ENCODE data around the gene GNG2. TPM values are rescaled to one million over a fixed set of nuclear protein-coding genes. Genes with fewer than 3 reads are reported as not detected.
A peak's percentile ranks its signal among the peaks of the same experiment; 100 is the strongest.

The GNG2 gene
- total and polyA plus RNA-seq, 3 experiments from 2014 or later = 106 to 218 (median 112) TPM

DNA sequence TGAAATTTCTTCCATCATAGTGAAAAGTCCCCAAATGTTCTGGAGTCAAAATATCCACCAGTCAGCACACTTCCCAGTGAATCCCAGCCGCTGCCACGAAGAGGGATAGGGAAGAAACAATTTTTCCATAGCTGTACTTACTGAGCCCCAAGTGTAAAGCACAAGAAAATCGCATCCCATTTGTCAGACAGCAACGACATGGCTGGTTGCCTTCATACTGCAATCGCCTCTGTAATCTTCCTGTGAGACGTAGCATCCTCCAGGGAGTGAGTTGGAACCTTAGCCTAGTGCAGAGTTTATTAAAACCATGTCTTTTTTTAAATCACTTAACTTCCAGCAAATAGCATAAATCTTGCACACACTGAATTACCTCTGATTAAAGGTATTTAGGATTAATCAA is 56.8 kb downstream of the GNG2 start:
- H3K27ac Mint-ChIP-seq = peak overlapping the region in 7 of 8 donors; percentile 44 to 86 (median 59)
- H3K4me3 ChIP-seq (ENCODE audit: low read length) = no peak overlapping the region
- no peaks in the 10 kb centered on the region for H3K9me3 Mint-ChIP-seq
- peaks cover 71 to 91% (median 88%) of the 10 kb centered on the region in 3 donors for H3K4me1 Mint-ChIP-seq
- no peak overlapping the region for H3K27ac ChIP-seq (ENCODE audit: low read depth, low read length)
- H3K27me3 ChIP-seq (ENCODE audit: insufficient read depth, low read length, poor library complexity, severe bottlenecking) = no peaks in the 10 kb centered on the region
- peaks cover 40% of the 10 kb centered on the region for H3K4me1 ChIP-seq (ENCODE audit: insufficient read depth, low read length)
- peak overlapping the region in 1 of 7 donors; percentile 33 for H3K4me3 Mint-ChIP-seq
- peaks cover 0 to 2% of the 10 kb centered on the region in 2 donors for H3K27me3 Mint-ChIP-seq
- ChIA-PET CTCF (no interaction called here), POLR2A (no interaction called here)
- no peaks in the 10 kb centered on the region for H3K9me3 ChIP-seq (ENCODE audit: low read length)
- peaks cover 4 to 66% (median 10%) of the 10 kb centered on the region in 3 donors for H3K36me3 Mint-ChIP-seq
- no peaks in the 10 kb centered on the region for H3K36me3 ChIP-seq (ENCODE audit: insufficient read depth, low read length)
- no peak for DNase-seq

GRCh38 chr14:51921026-51921425 is 60.6 kb downstream of the GNG2 start:
- no peak overlapping the region for H3K4me3 Mint-ChIP-seq
- DNase-seq = no peak
- no peak overlapping the region for H3K4me3 ChIP-seq (ENCODE audit: low read length)
- H3K36me3 Mint-ChIP-seq = peaks cover 4 to 51% (median 14%) of the 10 kb centered on the region in 3 donors
- CTCF ChIA-PET = no interaction called here
- H3K27ac Mint-ChIP-seq = peak overlapping the region in 6 of 8 donors; percentile 23 to 66 (median 42)
- POLR2A ChIA-PET = no interaction called here
- no peaks in the 10 kb centered on the region for H3K27me3 ChIP-seq (ENCODE audit: insufficient read depth, low read length, poor library complexity, severe bottlenecking)
- H3K4me1 ChIP-seq (ENCODE audit: insufficient read depth, low read length) = peaks cover 39% of the 10 kb centered on the region
- H3K9me3 Mint-ChIP-seq = no peaks in the 10 kb centered on the region
- no peak overlapping the region for H3K27ac ChIP-seq (ENCODE audit: low read depth, low read length)
- H3K4me1 Mint-ChIP-seq = peaks cover 60 to 85% (median 77%) of the 10 kb centered on the region in 3 donors
- no peaks in the 10 kb centered on the region for H3K9me3 ChIP-seq (ENCODE audit: low read length)
- H3K27me3 Mint-ChIP-seq = peaks cover 0 to 2% of the 10 kb centered on the region in 2 donors
- H3K36me3 ChIP-seq (ENCODE audit: insufficient read depth, low read length) = peaks cover 4% of the 10 kb centered on the region

DNA sequence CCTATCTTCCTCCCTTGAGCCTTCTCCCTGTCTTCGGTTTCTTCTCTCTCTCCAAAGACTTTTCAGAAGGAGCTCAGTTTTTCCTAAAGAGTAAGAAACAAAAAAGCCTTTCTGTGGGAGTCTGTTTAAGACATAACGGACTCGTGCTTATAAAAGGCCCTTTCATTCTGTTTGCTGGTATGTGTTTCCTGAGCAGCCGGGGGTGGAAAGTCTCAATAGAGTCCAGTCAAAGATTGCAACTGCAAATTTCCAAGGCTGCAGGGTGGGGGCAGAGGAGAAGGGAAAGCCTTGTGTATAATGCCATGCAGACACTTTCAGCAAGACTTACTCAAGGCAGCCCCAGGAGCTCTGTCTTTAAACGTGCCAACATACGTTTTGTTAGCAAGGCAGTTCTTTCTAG is 62.2 kb downstream of the GNG2 start:
- no peak overlapping the region for H3K4me3 ChIP-seq (ENCODE audit: low read length)
- peaks cover 4% of the 10 kb centered on the region for H3K36me3 ChIP-seq (ENCODE audit: insufficient read depth, low read length)
- peak overlapping the region; percentile 36 to 88 (median 56) for H3K27ac Mint-ChIP-seq
- no peaks in the 10 kb centered on the region for H3K9me3 Mint-ChIP-seq
- H3K27me3 Mint-ChIP-seq = no peaks in the 10 kb centered on the region
- peaks cover 59 to 86% (median 77%) of the 10 kb centered on the region in 3 donors for H3K4me1 Mint-ChIP-seq
- H3K9me3 ChIP-seq (ENCODE audit: low read length) = no peaks in the 10 kb centered on the region
- H3K27me3 ChIP-seq (ENCODE audit: insufficient read depth, low read length, poor library complexity, severe bottlenecking) = no peaks in the 10 kb centered on the region
- peak overlapping the region in 1 of 7 donors; percentile 79 for H3K4me3 Mint-ChIP-seq
- ChIA-PET POLR2A (no interaction called here), CTCF (no interaction called here)
- peaks cover 4 to 47% (median 16%) of the 10 kb centered on the region in 3 donors for H3K36me3 Mint-ChIP-seq
- H3K4me1 ChIP-seq (ENCODE audit: insufficient read depth, low read length) = peaks cover 43% of the 10 kb centered on the region
- no peak for DNase-seq
- H3K27ac ChIP-seq (ENCODE audit: low read depth, low read length) = no peak overlapping the region

- Mint-ChIP-seq H3K27me3 (no peaks in the 10 kb centered on the region), H3K9me3 (no peaks in the 10 kb centered on the region), H3K4me3 (no peak overlapping the region), H3K4me1 (peaks cover 65 to 90% (median 84%) of the 10 kb centered on the region in 3 donors), H3K36me3 (peaks cover 2 to 51% (median 15%) of the 10 kb centered on the region in 3 donors), H3K27ac (peak overlapping the region in 6 of 8 donors; percentile 9 to 64 (median 18))
- ChIA-PET POLR2A (no interaction called here), CTCF (interaction anchor here (1.1 kb wide), 1 partner anchor 13 kb away, joined by 3 read pairs; no protein-coding TSS in a partner anchor)
- H3K36me3 ChIP-seq (ENCODE audit: insufficient read depth, low read length) = peaks cover 4% of the 10 kb centered on the region
- H3K27me3 ChIP-seq (ENCODE audit: insufficient read depth, low read length, poor library complexity, severe bottlenecking) = no peaks in the 10 kb centered on the region
- peaks cover 56% of the 10 kb centered on the region for H3K4me1 ChIP-seq (ENCODE audit: insufficient read depth, low read length)
- H3K4me3 ChIP-seq (ENCODE audit: low read length) = no peak overlapping the region
- no peak overlapping the region for H3K27ac ChIP-seq (ENCODE audit: low read depth, low read length)
- no peaks in the 10 kb centered on the region for H3K9me3 ChIP-seq (ENCODE audit: low read length)
- no peak for DNase-seq
Observed at GRCh38 chr14:51924600-51924999, 64.2 kb downstream of the GNG2 start.

GRCh38 chr14:51925980-51926379 is 65.6 kb downstream of the GNG2 start:
- ChIA-PET POLR2A (no interaction called here), CTCF (interaction anchor here (1.0 kb wide), 1 partner anchor 10 kb away, joined by 3 read pairs; no protein-coding TSS in a partner anchor)
- Mint-ChIP-seq H3K27me3 (no peaks in the 10 kb centered on the region), H3K4me1 (peaks cover 69 to 92% (median 86%) of the 10 kb centered on the region in 3 donors), H3K27ac (peak overlapping the region in 4 of 8 donors; percentile 32 to 70 (median 50)), H3K9me3 (no peaks in the 10 kb centered on the region), H3K36me3 (peaks cover 0 to 54% (median 13%) of the 10 kb centered on the region in 3 donors), H3K4me3 (no peak overlapping the region)
- H3K27ac ChIP-seq (ENCODE audit: low read depth, low read length) = no peak overlapping the region
- H3K27me3 ChIP-seq (ENCODE audit: insufficient read depth, low read length, poor library complexity, severe bottlenecking) = no peaks in the 10 kb centered on the region
- no peak overlapping the region for H3K4me3 ChIP-seq (ENCODE audit: low read length)
- H3K9me3 ChIP-seq (ENCODE audit: low read length) = no peaks in the 10 kb centered on the region
- H3K4me1 ChIP-seq (ENCODE audit: insufficient read depth, low read length) = peaks cover 64% of the 10 kb centered on the region
- H3K36me3 ChIP-seq (ENCODE audit: insufficient read depth, low read length) = peaks cover 8% of the 10 kb centered on the region
- no peak for DNase-seq

DNA sequence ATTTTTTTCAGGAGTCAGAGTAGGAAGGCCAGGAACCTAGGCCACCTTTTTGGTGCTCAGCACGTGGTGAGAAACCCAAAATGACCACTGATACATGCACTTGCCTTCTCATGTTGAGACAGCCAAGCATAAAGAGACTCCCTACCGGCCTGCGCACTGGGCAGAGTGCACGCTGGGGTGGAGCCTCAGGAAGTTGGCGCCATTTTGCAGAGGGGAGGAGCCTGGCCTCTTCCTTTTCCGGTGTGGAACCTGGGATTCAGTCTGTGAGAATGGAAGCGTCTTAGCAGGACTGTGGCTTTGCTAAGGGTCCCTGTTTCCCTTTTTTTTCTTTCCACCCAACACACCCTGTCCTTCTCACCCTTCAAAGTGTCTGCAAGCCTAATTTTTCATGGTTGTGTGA is 66.0 kb downstream of the GNG2 start:
- DNase-seq = no peak
- Mint-ChIP-seq H3K4me1 (peaks cover 69 to 92% (median 86%) of the 10 kb centered on the region in 3 donors), H3K36me3 (peaks cover 0 to 54% (median 18%) of the 10 kb centered on the region in 3 donors), H3K4me3 (no peak overlapping the region), H3K27ac (peak overlapping the region in 3 of 8 donors; percentile 50 to 70 (median 68)), H3K9me3 (no peaks in the 10 kb centered on the region), H3K27me3 (no peaks in the 10 kb centered on the region)
- H3K36me3 ChIP-seq (ENCODE audit: insufficient read depth, low read length) = peaks cover 8% of the 10 kb centered on the region
- H3K4me3 ChIP-seq (ENCODE audit: low read length) = no peak overlapping the region
- no peaks in the 10 kb centered on the region for H3K9me3 ChIP-seq (ENCODE audit: low read length)
- ChIA-PET POLR2A (no interaction called here), CTCF (interaction anchor here (1.0 kb wide), 1 partner anchor 10 kb away, joined by 3 read pairs; no protein-coding TSS in a partner anchor)
- H3K27ac ChIP-seq (ENCODE audit: low read depth, low read length) = no peak overlapping the region
- no peaks in the 10 kb centered on the region for H3K27me3 ChIP-seq (ENCODE audit: insufficient read depth, low read length, poor library complexity, severe bottlenecking)
- H3K4me1 ChIP-seq (ENCODE audit: insufficient read depth, low read length) = peaks cover 64% of the 10 kb centered on the region

GRCh38 chr14:51928568-51928967 is 68.2 kb downstream of the GNG2 start:
- POLR2A ChIA-PET = no interaction called here
- Mint-ChIP-seq H3K36me3 (peaks cover 0 to 52% (median 17%) of the 10 kb centered on the region in 3 donors), H3K27ac (peak overlapping the region in 3 of 8 donors; percentile 9 to 70 (median 62)), H3K4me1 (peaks cover 68 to 89% (median 83%) of the 10 kb centered on the region in 3 donors), H3K4me3 (peak overlapping the region in 2 of 7 donors; percentile 25 to 63), H3K27me3 (no peaks in the 10 kb centered on the region), H3K9me3 (no peaks in the 10 kb centered on the region)
- H3K27ac ChIP-seq (ENCODE audit: low read depth, low read length) = no peak overlapping the region
- no peaks in the 10 kb centered on the region for H3K27me3 ChIP-seq (ENCODE audit: insufficient read depth, low read length, poor library complexity, severe bottlenecking)
- H3K4me3 ChIP-seq (ENCODE audit: low read length) = no peak overlapping the region
- H3K4me1 ChIP-seq (ENCODE audit: insufficient read depth, low read length) = peaks cover 54% of the 10 kb centered on the region
- H3K36me3 ChIP-seq (ENCODE audit: insufficient read depth, low read length) = peaks cover 8% of the 10 kb centered on the region
- CTCF ChIA-PET = interaction anchor here (0.7 to 1.3 kb wide), 2 partner anchors 39 to 119 kb away, joined by 3 read pairs; no protein-coding TSS in a partner anchor
- DNase-seq = no peak
- no peaks in the 10 kb centered on the region for H3K9me3 ChIP-seq (ENCODE audit: low read length)

DNA sequence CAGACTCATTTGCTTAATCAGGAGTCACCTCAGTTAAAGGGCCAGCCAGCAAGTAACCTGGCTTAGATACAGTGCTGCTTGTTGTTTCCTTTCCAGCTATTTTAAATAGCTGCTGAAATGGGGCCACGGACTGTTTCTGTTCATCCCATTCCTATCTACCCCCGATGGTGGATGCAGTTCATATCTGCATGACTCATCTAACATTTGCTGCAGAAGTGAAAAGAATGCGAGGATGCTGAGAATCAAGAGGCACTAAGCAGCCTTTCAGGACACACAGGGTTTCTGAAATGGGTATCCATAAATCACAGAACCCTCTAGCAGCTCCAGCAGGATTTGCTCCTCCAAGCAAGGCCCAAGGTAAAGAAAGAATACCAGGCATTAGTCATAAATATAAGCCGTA is 68.8 kb downstream of the GNG2 start:
- ChIA-PET CTCF (interaction anchor here (1.6 kb wide), 1 partner anchor 26 kb away, joined by 3 read pairs; no protein-coding TSS in a partner anchor), POLR2A (no interaction called here)
- H3K36me3 Mint-ChIP-seq = peaks cover 0 to 56% (median 17%) of the 10 kb centered on the region in 3 donors

More for the DNA sequence above, 68.8 kb downstream of the GNG2 start:
- H3K4me3 Mint-ChIP-seq = peak overlapping the region in 3 of 7 donors; percentile 8 to 25 (median 18)
- no peak overlapping the region for H3K27ac ChIP-seq (ENCODE audit: low read depth, low read length)
- H3K4me3 ChIP-seq (ENCODE audit: low read length) = no peak overlapping the region
- H3K9me3 ChIP-seq (ENCODE audit: low read length) = no peaks in the 10 kb centered on the region
- no peaks in the 10 kb centered on the region for H3K9me3 Mint-ChIP-seq
- peaks cover 8% of the 10 kb centered on the region for H3K36me3 ChIP-seq (ENCODE audit: insufficient read depth, low read length)
- peak overlapping the region in 7 of 8 donors; percentile 10 to 97 (median 58) for H3K27ac Mint-ChIP-seq
- H3K27me3 ChIP-seq (ENCODE audit: insufficient read depth, low read length, poor library complexity, severe bottlenecking) = no peaks in the 10 kb centered on the region
- DNase-seq = no peak
- peaks cover 71 to 89% (median 83%) of the 10 kb centered on the region in 3 donors for H3K4me1 Mint-ChIP-seq
- no peaks in the 10 kb centered on the region for H3K27me3 Mint-ChIP-seq
- H3K4me1 ChIP-seq (ENCODE audit: insufficient read depth, low read length) = peaks cover 49% of the 10 kb centered on the region
